ENCODE data around the gene DCTPP1. TPM values are rescaled to one million over a fixed set of nuclear protein-coding genes. Genes with fewer than 3 reads are reported as not detected.
A peak's percentile ranks its signal among the peaks of the same experiment; 100 is the strongest.

Gene DCTPP1
- total and polyA plus RNA-seq, 2 of the 13 experiments (the other 11 are each of a cell fraction or from before 2014, with no cell fraction given), result 54.8 to 74.4 TPM

GRCh38 chr16:30378236-30379157 is 51.3 kb downstream of the DCTPP1 start:
- CTCF ChIA-PET (ENCODE audit: low intra/inter-chr PET ratio, low total read pairs), result no interaction called here
- H4K20me1 ChIP-seq (ENCODE audit: insufficient read depth, low read length), result no peaks in the 10 kb centered on the region
- DNase-seq (ENCODE audit: low spot score) (peak; percentile 95), ATAC-seq (peak; percentile 92), FAIRE-seq (peak; percentile 94)
- BruUV-seq (replicated peaks), result no TSS peak
- H3K4me1 ChIP-seq (ENCODE audit: insufficient read depth, low read length), result peaks cover 52% of the 10 kb centered on the region
- intact Hi-C loops (cut with micrococcal nuclease; ENCODE audit: unreplicated experiment), result loop anchor here (1.0 to 2.0 kb wide), 2 partner anchors 17 to 56 kb away; partner anchors contain the start of gene ZNF48
- POLR2A ChIA-PET, result interaction anchor here (0.8 to 2.0 kb wide), 7 partner anchors 14 to 31 kb away, joined by 3 to 7 read pairs (median 5); partner anchors contain the start of genes CD2BP2 and ZNF48
- no peaks in the 10 kb centered on the region for H3K9me3 ChIP-seq (ENCODE audit: low read length)
- peak overlapping the region; percentile 97 for H3K4me2 ChIP-seq (ENCODE audit: low read depth, low read length)
- no peaks in the 10 kb centered on the region for H3K27me3 ChIP-seq (ENCODE audit: control insufficient read depth in 1 of 2, insufficient read depth in 2 of 2, low read length in 2 of 2)
- in situ Hi-C loops (cut with HindIII; ENCODE audit: extremely low pct_ligation_motif_present, low pct_unique_long_range_greater_than_20kb), result no loop called here
- peak overlapping the region; percentile 71 to 97 (median 80) for H3K4me3 ChIP-seq (replicated peaks in 1 of 3; ENCODE audit: insufficient read depth in 1 of 3, low read depth in 2 of 3, low read length in 3 of 3)
- peak overlapping the region; percentile 8 for H2AFZ ChIP-seq (ENCODE audit: low read length)
- WGBS (ENCODE audit: low lambda C conversion rate), result 1% methylated on average over 54 of the region's 67 CpGs
- H3K27ac ChIP-seq (ENCODE audit: extremely low read length, insufficient read depth, low read length), result peak overlapping the region; percentile 90
- peak overlapping the region; percentile 78 for H3K9ac ChIP-seq (ENCODE audit: insufficient read depth, low read depth, low read length)
- no peaks in the 10 kb centered on the region for H3K36me3 ChIP-seq (replicated peaks in 1 of 2; ENCODE audit: control insufficient read depth in 1 of 2, insufficient read depth in 2 of 2, low read length in 2 of 2)
- H3K79me2 ChIP-seq (ENCODE audit: insufficient read depth, low read length), result peaks cover 2% of the 10 kb centered on the region
- TF ChIP-seq ZNF12 (CRISPR knock-in tag; IDR thresholded peaks at IDR 0.05) (peak; percentile 85), NCOA1 (CRISPR knock-in tag; IDR thresholded peaks at IDR 0.05) (peak; percentile 79), ZNF614 (CRISPR knock-in tag; IDR thresholded peaks at IDR 0.05; ENCODE audit: borderline replicate concordance) (peak; percentile 70; the same call in 1 of the 2 replicates), THAP8 (CRISPR knock-in tag; IDR thresholded peaks at IDR 0.05; ENCODE audit: borderline replicate concordance) (peak; percentile 89; the same call in 1 of the 2 replicates), ZFP36L2 (CRISPR knock-in tag; IDR thresholded peaks at IDR 0.05) (peak; percentile 70; the same call in 1 of the 2 replicates), HMG20A (CRISPR knock-in tag; IDR thresholded peaks at IDR 0.05; ENCODE audit: borderline replicate concordance) (no peak), NR1H2 (CRISPR knock-in tag; IDR thresholded peaks at IDR 0.05; ENCODE audit: borderline replicate concordance, low read depth) (peak; percentile 73; the same call in 1 of the 2 replicates), CSRNP2 (CRISPR knock-in tag; conservative IDR thresholded peaks at IDR 0.05; ENCODE audit: low read depth) (no peak), ZKSCAN8 (CRISPR knock-in tag; IDR thresholded peaks at IDR 0.05; ENCODE audit: borderline replicate concordance) (peak; percentile 46; the same call in 1 of the 2 replicates), ZNF30 (CRISPR knock-in tag; IDR thresholded peaks at IDR 0.05) (peak; percentile 45), MIER2 (CRISPR knock-in tag; IDR thresholded peaks at IDR 0.05) (peak; percentile 76), NFAT5 (CRISPR knock-in tag; IDR thresholded peaks at IDR 0.05) (0 out of 2 replicates have a peak, but pooled peaks have one; percentile 56), POLR2G (IDR thresholded peaks at IDR 0.05; ENCODE audit: low read depth, low read length) (peak; percentile 45; the same call in 1 of the 2 replicates), ZNF331 (CRISPR knock-in tag; IDR thresholded peaks at IDR 0.05) (peak; percentile 29; the same call in 1 of the 2 replicates), ZSCAN21 (CRISPR knock-in tag; IDR thresholded peaks at IDR 0.05; ENCODE audit: borderline replicate concordance) (peak; percentile 87)

Measured in HepG2 (cell line).